Activated naive CD8-positive, alpha-beta T cell treated with anti-CD3 and anti-CD28 coated beads, Interleukin-2, amount 10 ng/mL, durations not matched to agents 7 days and 5 days (primary cell): Measurements from ENCODE around the gene PTPRD. TPM values are rescaled to one million over a fixed set of nuclear protein-coding genes. Genes with fewer than 3 reads are reported as not detected.
"Not testable (repeated sequence)": the region's sequence is repeated elsewhere in the genome, so short reads cannot be mapped to it uniquely, and the experiment has no call there.

Source experiments
- ATAC-seq: fragments of 150-1000 bp; cut with Tn5 transposase; one replicate; pipeline ENCODE4 v1.10.0; 2021; ENCODE audit warnings: low read depth, moderate library complexity
- POLR2A ChIA-PET: fragments of 350-600 bp; sonication (Branson Sonifier 250); formaldehyde crosslinking; loops from one replicate; lab custom pipeline; 2021; ENCODE audit warnings: antibody characterized with exemption; lab: Charles Lee
- DNase-seq: peaks from one replicate; pipeline ENCODE4 v3.0.0; 2021
- H3K27ac Mint-ChIP-seq: one replicate; pipeline ENCODE4 v1.8.0; 2022; ENCODE audit warnings: mild to moderate bottlenecking, mixed read lengths
- H3K27me3 Mint-ChIP-seq: one replicate; pipeline ENCODE4 v1.8.0; 2022; ENCODE audit warnings: mild to moderate bottlenecking, moderate library complexity, mixed read lengths
- H3K36me3 Mint-ChIP-seq: one replicate; pipeline ENCODE4 v1.8.0; 2021; ENCODE audit warnings: mild to moderate bottlenecking, mixed read lengths
- H3K4me1 Mint-ChIP-seq: one replicate; pipeline ENCODE4 v1.8.0; 2021; ENCODE audit warnings: mixed read lengths
- H3K4me3 Mint-ChIP-seq: one replicate; pipeline ENCODE4 v1.8.0; 2022; ENCODE audit warnings: mild to moderate bottlenecking, moderate library complexity, mixed read lengths
- H3K9me3 Mint-ChIP-seq: one replicate; pipeline ENCODE4 v1.8.0; 2021; ENCODE audit warnings: mixed read lengths
- total RNA-seq, 2 experiments: library from RNA; stranded (reverse); gene quantifications; one replicate each; pipeline ENCODE4 v1.2.3, GENCODE V29; 2021

The PTPRD gene
- total RNA-seq, 2 experiments from 2014 or later, result not detected

GRCh38 chr9:9352877-9353481 is 1259.8 kb downstream of the PTPRD start:
- ATAC-seq (no peak), DNase-seq (no peak)
- Mint-ChIP-seq H3K36me3 (no peaks in the 10 kb centered on the region), H3K4me3 (no peak overlapping the region), H3K4me1 (no peaks in the 10 kb centered on the region), H3K9me3 (no peaks in the 10 kb centered on the region), H3K27me3 (no peaks in the 10 kb centered on the region), H3K27ac (no peak overlapping the region)
- POLR2A ChIA-PET, result no interaction called here

- Mint-ChIP-seq H3K36me3 (no peaks in the 10 kb centered on the region), H3K9me3 (peaks cover 6% of the 10 kb centered on the region), H3K4me3 (no peak overlapping the region), H3K27me3 (no peaks in the 10 kb centered on the region), H3K27ac (no peak overlapping the region), H3K4me1 (no peaks in the 10 kb centered on the region)
- no peak for DNase-seq
- no peak for ATAC-seq
- POLR2A ChIA-PET, result no interaction called here
Measured at GRCh38 chr9:9341203-9341602, 1271.6 kb downstream of the PTPRD start.

- DNase-seq (no peak), ATAC-seq (no peak)
- POLR2A ChIA-PET, result no interaction called here
- Mint-ChIP-seq H3K27me3 (no peaks in the 10 kb centered on the region), H3K36me3 (no peaks in the 10 kb centered on the region), H3K9me3 (peaks cover 3% of the 10 kb centered on the region), H3K27ac (no peak overlapping the region), H3K4me1 (no peaks in the 10 kb centered on the region), H3K4me3 (no peak overlapping the region)
Measured at GRCh38 chr9:9337129-9337528, 1275.7 kb downstream of the PTPRD start.

- Mint-ChIP-seq H3K27me3 (no peaks in the 10 kb centered on the region), H3K4me1 (no peaks in the 10 kb centered on the region), H3K27ac (no peak overlapping the region), H3K4me3 (no peak overlapping the region), H3K36me3 (no peaks in the 10 kb centered on the region), H3K9me3 (no peaks in the 10 kb centered on the region)
- DNase-seq, result no peak
- no peak for ATAC-seq
- POLR2A ChIA-PET, result no interaction called here
Measured at GRCh38 chr9:9326749-9327148, 1286.1 kb downstream of the PTPRD start.

GRCh38 chr9:9319007-9319406 is 1293.8 kb downstream of the PTPRD start:
- Mint-ChIP-seq H3K27me3 (no peaks in the 10 kb centered on the region), H3K36me3 (no peaks in the 10 kb centered on the region), H3K4me1 (no peaks in the 10 kb centered on the region), H3K9me3 (peaks cover 1% of the 10 kb centered on the region), H3K4me3 (no peak overlapping the region), H3K27ac (no peak overlapping the region)
- POLR2A ChIA-PET, result no interaction called here
- no peak for DNase-seq
- ATAC-seq, result no peak

GRCh38 chr9:9310743-9311142 is 1302.1 kb downstream of the PTPRD start:
- DNase-seq, H3K4me1 Mint-ChIP-seq, H3K36me3 Mint-ChIP-seq, ATAC-seq, H3K4me3 Mint-ChIP-seq, H3K27ac Mint-ChIP-seq, H3K27me3 Mint-ChIP-seq, H3K9me3 Mint-ChIP-seq, POLR2A ChIA-PET: not testable (repeated sequence)

- Mint-ChIP-seq H3K4me3 (no peak overlapping the region), H3K9me3 (no peaks in the 10 kb centered on the region), H3K27me3 (no peaks in the 10 kb centered on the region), H3K36me3 (no peaks in the 10 kb centered on the region), H3K4me1 (no peaks in the 10 kb centered on the region), H3K27ac (no peak overlapping the region)
- no peak for ATAC-seq
- POLR2A ChIA-PET, result no interaction called here
- DNase-seq, result no peak
Measured at GRCh38 chr9:9305600-9305999, 1307.2 kb downstream of the PTPRD start.

- Mint-ChIP-seq H3K4me1 (no peaks in the 10 kb centered on the region), H3K27ac (no peak overlapping the region), H3K9me3 (no peaks in the 10 kb centered on the region), H3K36me3 (no peaks in the 10 kb centered on the region), H3K27me3 (no peaks in the 10 kb centered on the region), H3K4me3 (no peak overlapping the region)
- no peak for ATAC-seq
- POLR2A ChIA-PET, result no interaction called here
- DNase-seq, result no peak
Measured at GRCh38 chr9:9299134-9299533, 1313.7 kb downstream of the PTPRD start.

- H3K36me3 Mint-ChIP-seq, result no peaks in the 10 kb centered on the region
- ATAC-seq, result no peak
- H3K27ac Mint-ChIP-seq, result no peak overlapping the region
- H3K4me1 Mint-ChIP-seq, result no peaks in the 10 kb centered on the region
- POLR2A ChIA-PET, result no interaction called here
- no peaks in the 10 kb centered on the region for H3K27me3 Mint-ChIP-seq
- no peak overlapping the region for H3K4me3 Mint-ChIP-seq
- H3K9me3 Mint-ChIP-seq, result no peaks in the 10 kb centered on the region
- no peak for DNase-seq
Measured at GRCh38 chr9:9286001-9286400, 1326.8 kb downstream of the PTPRD start.

GRCh38 chr9:9284201-9284600 is 1328.6 kb downstream of the PTPRD start:
- H3K9me3 Mint-ChIP-seq, result no peaks in the 10 kb centered on the region
- no peak overlapping the region for H3K27ac Mint-ChIP-seq
- H3K36me3 Mint-ChIP-seq, result no peaks in the 10 kb centered on the region
- H3K4me1 Mint-ChIP-seq, result no peaks in the 10 kb centered on the region
- POLR2A ChIA-PET, result no interaction called here
- ATAC-seq, result no peak
- H3K4me3 Mint-ChIP-seq, result no peak overlapping the region
- H3K27me3 Mint-ChIP-seq, result no peaks in the 10 kb centered on the region
- no peak for DNase-seq

- H3K27me3 Mint-ChIP-seq, result no peaks in the 10 kb centered on the region
- no peak overlapping the region for H3K4me3 Mint-ChIP-seq
- ATAC-seq, result no peak
- no peak overlapping the region for H3K27ac Mint-ChIP-seq
- POLR2A ChIA-PET, result no interaction called here
- H3K4me1 Mint-ChIP-seq, result no peaks in the 10 kb centered on the region
- no peak for DNase-seq
- no peaks in the 10 kb centered on the region for H3K9me3 Mint-ChIP-seq
- no peaks in the 10 kb centered on the region for H3K36me3 Mint-ChIP-seq
Measured at GRCh38 chr9:9283159-9283986, 1329.4 kb downstream of the PTPRD start.

GRCh38 chr9:9275601-9276000 is 1337.2 kb downstream of the PTPRD start:
- H3K36me3 Mint-ChIP-seq, result no peaks in the 10 kb centered on the region
- DNase-seq, result no peak
- H3K4me1 Mint-ChIP-seq, result no peaks in the 10 kb centered on the region

GRCh38 chr9:9257999-9258498 is 1354.8 kb downstream of the PTPRD start:
- DNase-seq (no peak), ATAC-seq (no peak)
- H3K36me3 Mint-ChIP-seq, result no peaks in the 10 kb centered on the region
- POLR2A ChIA-PET, result no interaction called here
- H3K4me3 Mint-ChIP-seq, result no peak overlapping the region
- H3K27me3 Mint-ChIP-seq, result no peaks in the 10 kb centered on the region
- no peaks in the 10 kb centered on the region for H3K9me3 Mint-ChIP-seq
- no peaks in the 10 kb centered on the region for H3K4me1 Mint-ChIP-seq
- no peak overlapping the region for H3K27ac Mint-ChIP-seq

More at GRCh38 chr9:9275601-9276000, 1337.2 kb downstream of the PTPRD start:
- Mint-ChIP-seq H3K27me3 (no peaks in the 10 kb centered on the region), H3K27ac (no peak overlapping the region), H3K4me3 (no peak overlapping the region), H3K9me3 (no peaks in the 10 kb centered on the region)
- POLR2A ChIA-PET, result no interaction called here
- ATAC-seq, result no peak

GRCh38 chr9:9246726-9247125 is 1366.1 kb downstream of the PTPRD start:
- Mint-ChIP-seq H3K9me3 (peaks cover 6% of the 10 kb centered on the region), H3K4me3 (no peak overlapping the region), H3K4me1 (no peaks in the 10 kb centered on the region), H3K27ac (no peak overlapping the region), H3K27me3 (no peaks in the 10 kb centered on the region), H3K36me3 (no peaks in the 10 kb centered on the region)
- no peak for ATAC-seq
- no peak for DNase-seq
- POLR2A ChIA-PET, result no interaction called here
